ENCODE measurements around the gene SNORC.

- TF ChIP-seq CTCF (IDR thresholded peaks at IDR 0.05; ENCODE audit: low read depth, low read length, poor library complexity, severe bottlenecking), result no peak
- no peak for TF ChIP-seq EZH2phosphoT487 (IDR thresholded peaks at IDR 0.05; ENCODE audit: borderline replicate concordance, low read length)
These were observed 38.6 kb upstream of the SNORC start for GRCh38 chr2:232831496-232831895.

All from DOHH2 (cell line).